Fibroblast of villous mesenchyme (primary cell): ENCODE measurements around the gene ARHGDIB. TPM values are rescaled to one million over a fixed set of nuclear protein-coding genes. Genes with fewer than 3 reads are reported as not detected.

ENCODE experiments used
- DNase-seq: peaks from one replicate; pipeline ENCODE4 v3.0.0-alpha.2; 2010; ENCODE audit warnings: low read depth
- H3K4me3 ChIP-seq: 2 replicates; pipeline ENCODE4 v1.5.1; 2011; ENCODE audit warnings: low read depth, mild to moderate bottlenecking, low read length
- CTCF ChIP-seq: IDR thresholded peaks from 2 replicates; pipeline ENCODE4 v1.5.1; 2012; ENCODE audit warnings: low read depth, mild to moderate bottlenecking, low read length; ENCODE audit not compliant: insufficient read depth
- total RNA-seq: library from RNA; depleted of rRNA; stranded (reverse); fragments of >200 nt; gene quantifications from 2 replicates; pipeline ENCODE4 v1.2.3, GENCODE V29; 2012

The ARHGDIB gene
- total RNA-seq, 1 donor = 17.3 TPM

GRCh38 chr12:14993537-14994266 is 32.3 kb upstream of the ARHGDIB start:
- TF ChIP-seq CTCF = no peak
- peak; percentile 36 for DNase-seq
- H3K4me3 ChIP-seq = no peak overlapping the region

GRCh38 chr12:14993117-14993516 is 31.7 kb upstream of the ARHGDIB start:
- no peak for TF ChIP-seq CTCF
- DNase-seq = no peak
- no peak overlapping the region for H3K4me3 ChIP-seq

GRCh38 chr12:14992673-14993072 is 31.3 kb upstream of the ARHGDIB start:
- no peak for DNase-seq
- no peak for TF ChIP-seq CTCF

GRCh38 chr12:14991069-14991468 is 29.7 kb upstream of the ARHGDIB start:
- TF ChIP-seq CTCF = no peak
- DNase-seq = no peak
- H3K4me3 ChIP-seq = no peak overlapping the region

More at GRCh38 chr12:14992673-14993072, 31.3 kb upstream of the ARHGDIB start:
- H3K4me3 ChIP-seq = no peak overlapping the region

- DNase-seq = no peak
- no peak overlapping the region for H3K4me3 ChIP-seq
- TF ChIP-seq CTCF = no peak
These were observed 28.4 kb upstream of the ARHGDIB start for GRCh38 chr12:14989790-14990189.

- TF ChIP-seq CTCF = no peak
- DNase-seq = no peak
These were observed 26.6 kb upstream of the ARHGDIB start for GRCh38 chr12:14988035-14988434.

GRCh38 chr12:14986449-14986848 is 25.0 kb upstream of the ARHGDIB start:
- no peak overlapping the region for H3K4me3 ChIP-seq
- TF ChIP-seq CTCF = no peak
- DNase-seq = no peak

More at GRCh38 chr12:14988035-14988434, 26.6 kb upstream of the ARHGDIB start:
- H3K4me3 ChIP-seq = no peak overlapping the region
